ENCODE measurements around the gene PTK6.
"Not testable (repeated sequence)": the region's sequence is repeated elsewhere in the genome, so short reads cannot be mapped to it uniquely, and the experiment has no call there.

Gene PTK6

DNA sequence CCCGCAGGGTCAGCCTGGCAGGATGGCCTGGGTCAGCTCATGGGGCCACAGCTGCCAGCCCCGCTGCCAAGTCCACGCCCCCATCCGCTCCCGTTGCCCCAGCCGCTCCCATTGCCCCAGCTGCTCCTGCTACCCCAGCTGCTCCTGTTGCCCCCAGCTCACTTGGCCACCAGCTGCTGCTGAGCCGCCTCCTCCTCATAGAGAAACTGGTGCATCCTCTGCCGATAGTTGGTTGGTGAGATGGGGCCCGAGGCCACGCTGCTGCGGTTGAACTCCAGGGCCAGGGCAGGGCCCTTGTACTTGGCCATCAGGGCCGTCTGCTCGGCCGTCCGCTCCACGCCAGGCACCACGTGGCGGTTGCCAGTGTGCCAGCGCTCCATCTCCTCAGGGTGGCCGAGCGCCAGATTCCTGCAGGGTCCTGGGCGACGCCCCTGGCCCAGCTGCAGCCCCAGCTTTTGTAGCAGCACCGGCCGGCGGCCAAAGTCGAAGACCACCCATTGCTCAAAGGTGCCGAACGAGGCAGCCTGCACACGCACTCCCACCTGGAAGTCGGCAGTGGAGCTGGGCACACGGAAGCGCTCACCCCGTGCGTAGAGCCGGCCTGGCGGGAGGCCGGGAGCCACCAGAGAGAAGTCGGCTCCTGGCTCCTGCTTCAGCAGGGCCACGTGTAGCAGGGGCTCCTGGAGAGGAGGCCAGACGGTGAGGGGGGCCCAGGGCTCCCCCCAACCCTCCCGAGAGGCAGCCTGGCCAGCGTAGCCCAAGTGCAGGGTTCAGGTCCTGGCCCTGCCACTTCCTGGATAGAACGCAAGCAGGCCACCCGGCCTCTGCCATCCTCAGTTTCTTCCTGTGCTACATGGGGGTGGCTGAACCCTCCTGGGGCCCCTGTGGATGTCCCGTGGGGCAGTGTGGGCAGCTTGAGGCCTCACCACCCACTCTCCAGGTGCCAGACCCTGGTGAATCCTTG is 32.1 kb upstream of the PTK6 start:
- DNase-seq = no peak

DNA sequence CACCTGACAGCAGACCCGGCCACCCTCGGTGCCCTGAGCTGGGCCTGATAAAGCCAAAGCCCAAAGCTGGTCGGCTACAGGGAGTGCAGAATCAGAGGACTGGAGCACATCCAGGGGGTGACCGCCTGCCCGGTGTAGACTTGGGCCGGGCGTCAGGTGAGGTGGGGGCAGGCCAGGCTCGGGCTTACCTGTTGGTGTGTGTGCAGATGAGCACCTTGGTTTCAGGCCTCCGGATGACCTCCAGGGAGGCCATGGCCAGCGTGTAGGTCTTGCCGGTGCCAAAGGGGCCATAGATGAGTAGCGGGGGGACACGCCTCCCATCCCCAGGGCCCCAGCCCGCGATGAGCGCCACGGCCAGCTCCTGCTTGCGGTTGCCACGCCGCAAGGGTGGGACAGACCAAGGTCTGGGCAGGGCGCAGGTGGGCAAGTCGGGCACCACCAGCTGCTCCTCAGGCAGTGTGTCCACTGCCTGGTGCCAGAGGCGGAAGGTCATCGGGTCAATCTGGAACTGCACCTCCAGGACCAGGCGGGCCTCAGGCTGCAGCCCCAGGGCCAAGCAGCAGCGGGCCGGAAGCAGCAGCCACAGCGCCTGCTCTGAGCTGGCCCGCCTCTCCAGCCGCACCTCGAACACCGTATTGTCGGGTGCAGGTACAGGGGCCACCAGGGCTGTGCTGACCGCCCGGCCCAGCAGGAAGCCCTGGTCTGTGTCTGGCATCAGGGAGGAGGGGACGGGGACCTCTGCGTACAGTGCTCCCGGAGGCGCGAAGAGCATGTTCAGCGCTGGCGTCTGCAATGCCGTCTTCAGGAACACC is 31.2 kb upstream of the PTK6 start:
- DNase-seq = no peak

DNA sequence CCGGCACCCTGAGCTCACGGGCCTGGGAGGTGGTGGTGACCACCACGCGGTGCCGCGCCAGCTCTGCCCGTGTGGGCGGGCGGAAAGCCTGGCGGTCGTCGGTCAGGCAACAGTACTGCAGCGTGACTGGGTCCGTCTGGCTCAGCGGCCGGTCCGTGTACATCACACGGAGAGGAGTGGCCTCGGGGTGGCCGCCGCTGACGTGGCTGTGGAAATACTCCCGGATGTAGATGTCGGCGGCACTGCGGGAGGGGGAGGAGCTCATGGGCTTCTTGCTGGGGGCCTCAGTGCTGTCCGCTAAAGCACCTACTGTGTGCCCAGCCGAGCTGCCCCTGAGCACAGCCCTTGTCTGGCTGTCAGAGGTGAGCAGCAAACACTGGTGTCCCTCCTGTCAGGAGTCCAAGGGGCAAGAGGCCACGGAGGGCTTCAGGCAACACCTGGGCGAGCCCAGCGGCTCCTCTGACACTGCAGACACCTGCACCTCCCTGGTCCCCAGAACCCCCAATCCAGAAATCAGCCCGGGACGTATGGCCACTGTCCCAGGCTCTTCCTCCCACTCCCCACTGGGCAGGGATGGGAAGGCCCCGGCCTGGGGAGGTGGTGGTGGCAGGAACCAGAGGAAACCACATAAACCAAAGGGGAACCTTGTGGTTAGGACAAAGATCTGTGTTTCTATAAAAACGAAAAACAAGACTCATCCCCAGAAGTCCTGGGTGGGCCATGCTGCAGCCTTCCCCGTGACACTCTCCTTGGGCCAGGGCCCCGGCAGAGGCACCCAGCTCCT is 30.4 kb upstream of the PTK6 start:
- peak; percentile 58 for DNase-seq

DNA sequence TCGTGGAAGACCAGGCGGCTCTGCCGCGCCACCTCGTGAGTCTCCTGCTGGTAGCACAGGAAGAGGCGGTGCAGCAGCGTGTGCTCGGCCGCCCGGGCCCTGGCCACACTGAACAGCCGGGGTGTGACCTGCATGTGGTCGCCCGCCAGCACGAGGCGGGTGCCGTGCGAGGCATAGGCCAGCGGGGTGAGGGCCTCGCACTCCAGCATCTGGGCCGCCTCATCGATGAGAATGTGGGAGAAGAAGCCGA is 29.9 kb upstream of the PTK6 start:
- no peak for DNase-seq

DNA sequence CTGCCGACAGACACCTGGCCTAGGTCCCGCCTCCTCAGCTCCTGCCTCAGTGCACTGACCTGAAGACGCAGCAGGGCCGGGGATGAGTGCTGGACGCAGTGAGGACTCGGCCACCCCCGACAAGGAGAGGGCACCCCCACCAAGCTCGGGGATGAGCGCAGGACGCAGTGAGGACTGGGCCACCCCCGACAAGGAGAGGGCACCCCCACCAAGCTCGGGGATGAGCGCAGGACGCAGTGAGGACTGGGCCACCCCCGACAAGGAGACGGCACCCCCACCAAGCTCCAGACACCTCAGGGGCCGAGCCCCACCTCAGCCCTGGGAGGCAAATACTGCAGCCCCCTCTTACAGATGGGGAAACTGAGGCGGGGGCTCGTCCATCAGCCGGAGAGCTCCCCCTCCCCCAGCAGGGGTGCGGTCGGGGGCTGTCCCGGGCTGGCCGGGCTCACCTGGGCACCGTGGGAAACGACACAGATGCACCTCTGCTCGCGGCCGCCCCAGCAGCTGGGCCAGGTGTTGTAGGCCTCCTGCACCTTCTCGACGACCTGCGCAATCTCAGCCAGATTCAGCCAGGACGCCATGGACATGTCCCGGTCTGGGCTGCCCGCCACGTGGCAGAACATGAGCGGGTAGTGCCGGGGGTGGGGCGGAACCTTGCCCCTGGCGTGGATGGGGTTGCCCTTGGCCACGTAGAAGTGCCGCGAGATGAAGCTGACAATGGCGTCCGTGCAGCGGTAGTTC is 29.4 kb upstream of the PTK6 start:
- no peak for DNase-seq

DNA sequence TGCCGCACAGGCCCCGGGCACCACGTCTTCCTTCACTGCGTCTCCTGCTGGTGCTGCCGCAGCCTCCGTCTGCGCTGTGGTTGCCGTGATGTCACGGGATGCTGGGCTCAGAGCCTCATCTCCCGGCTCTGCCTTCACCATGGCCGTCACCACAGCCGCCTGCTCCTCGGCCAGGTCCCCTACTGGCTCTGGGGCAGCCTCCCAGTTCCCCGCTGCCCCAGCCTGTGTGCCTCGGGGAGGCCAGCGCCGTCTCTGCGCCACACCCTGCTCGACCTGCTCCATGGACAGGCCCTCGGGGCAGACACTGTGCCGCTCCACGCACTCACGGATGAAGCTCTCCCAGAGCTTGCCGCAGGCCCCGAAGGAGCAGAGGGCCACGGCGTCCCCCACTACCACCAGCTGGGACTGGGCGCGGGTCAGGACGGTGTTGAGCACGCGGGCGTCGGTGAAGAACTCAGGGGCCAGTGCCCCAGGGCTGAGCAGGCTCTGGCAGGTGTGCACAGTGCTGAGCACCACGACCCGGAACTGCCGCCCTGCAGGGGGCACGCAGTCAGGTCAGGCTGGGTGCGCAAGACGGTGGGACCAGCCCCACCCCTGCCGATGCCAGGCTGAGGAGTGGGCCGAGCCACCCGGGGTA is 28.6 kb upstream of the PTK6 start:
- no peak for DNase-seq

DNA sequence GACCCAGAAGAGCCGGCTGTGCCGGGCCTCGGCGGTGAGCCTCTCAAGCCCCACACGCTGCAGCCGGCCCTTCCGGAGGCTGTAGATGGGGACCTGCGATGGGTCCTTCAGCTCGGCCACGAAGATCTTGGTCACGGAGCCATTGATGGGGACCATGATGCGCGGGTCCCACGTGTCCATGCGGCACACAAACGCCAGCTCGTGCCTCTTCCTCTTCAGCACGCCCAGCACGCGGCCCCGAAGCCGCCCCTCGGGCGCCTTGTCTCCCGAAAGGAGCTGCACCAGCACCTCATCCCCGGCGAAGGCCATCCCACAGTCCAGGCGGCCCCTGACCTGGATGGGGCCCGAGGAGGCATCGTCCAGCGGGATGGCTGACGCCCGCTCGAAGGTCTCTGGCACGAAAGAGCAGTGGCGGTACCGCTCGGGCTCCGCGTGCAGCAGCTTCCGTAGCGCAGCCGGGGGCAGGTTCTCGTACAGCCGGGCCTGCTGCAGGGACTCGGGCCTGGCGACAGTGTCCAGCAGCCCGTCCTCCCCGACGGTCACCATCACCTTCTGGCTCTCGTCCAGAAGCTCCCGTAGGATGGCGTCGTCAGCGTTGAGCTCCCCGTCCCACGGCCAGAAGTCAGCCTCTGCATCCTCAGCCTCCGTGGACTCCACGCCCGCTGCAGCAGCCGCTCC is 28.0 kb upstream of the PTK6 start:
- DNase-seq = no peak

DNA sequence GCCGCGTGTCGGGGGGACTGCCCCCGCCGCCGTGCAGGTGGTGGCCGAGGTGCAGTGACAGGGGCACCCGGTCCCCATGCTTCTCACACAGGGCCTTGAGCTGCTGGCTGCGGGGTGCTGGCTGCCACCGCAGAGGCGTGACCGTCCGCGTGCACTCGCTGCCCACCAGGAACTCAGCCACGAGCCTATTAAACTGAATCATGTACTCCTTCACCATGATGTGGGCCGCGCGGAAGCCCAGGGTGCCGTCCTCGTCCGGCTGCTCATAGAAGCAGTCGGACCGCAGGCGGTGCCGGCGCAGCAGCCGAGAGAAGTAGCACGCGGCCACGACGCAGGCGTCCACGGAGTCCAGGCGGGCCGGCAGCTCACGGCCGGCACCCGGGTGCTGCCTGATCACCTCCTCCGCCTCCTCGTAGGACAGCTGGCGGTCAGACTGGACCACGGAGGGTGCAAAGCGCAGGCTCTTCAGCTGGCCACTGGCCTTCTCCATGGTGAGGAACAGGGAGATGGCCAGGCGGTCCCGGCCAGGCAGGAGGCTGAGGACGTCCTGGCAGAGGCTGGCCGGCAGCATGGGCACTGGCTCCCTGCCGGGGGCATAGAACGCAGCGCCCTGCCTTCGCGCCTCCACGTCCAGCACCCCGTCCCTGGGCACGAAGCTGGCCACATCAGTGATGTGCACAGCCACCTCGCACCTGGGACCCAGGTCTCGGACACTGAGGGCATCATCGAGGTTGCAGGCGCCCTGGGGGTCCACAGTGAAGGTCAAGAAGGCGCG is 27.0 kb upstream of the PTK6 start:
- no peak for DNase-seq

DNA sequence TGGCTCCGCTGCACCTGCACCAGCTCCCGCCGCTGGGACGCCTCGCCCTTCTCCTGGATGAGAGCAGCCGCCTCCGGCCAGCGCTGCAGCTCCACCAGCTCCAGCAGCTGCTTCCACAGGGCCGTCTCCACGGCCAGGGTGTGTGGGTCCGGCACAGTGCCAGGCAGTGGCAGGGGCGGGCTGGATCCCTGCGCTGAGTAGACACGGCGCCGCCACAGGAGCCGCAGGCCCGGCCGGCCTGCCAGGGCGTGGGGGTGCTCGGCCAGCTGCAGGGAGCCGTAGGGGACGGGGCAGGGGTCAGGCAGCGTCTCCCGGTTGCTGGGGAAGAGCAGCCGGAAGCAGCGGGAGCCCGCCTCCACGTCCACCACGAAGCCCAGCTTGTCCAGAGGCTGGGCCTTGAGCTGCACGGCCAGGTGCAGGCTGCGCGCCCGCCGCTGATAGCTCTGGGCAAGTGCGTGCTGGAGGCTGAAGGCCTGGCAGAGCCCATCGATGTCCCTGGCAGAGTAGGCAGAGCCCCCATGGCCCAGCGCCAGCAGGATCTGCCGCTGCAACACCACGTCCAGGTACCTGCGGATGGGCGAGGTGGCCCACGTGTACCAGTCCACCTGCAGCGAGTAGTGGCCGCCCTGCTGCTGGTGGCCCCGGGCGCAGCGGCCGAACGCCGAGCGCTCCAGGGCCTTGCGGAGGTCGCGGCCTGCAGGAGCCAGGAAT is 26.2 kb upstream of the PTK6 start:
- no peak for DNase-seq

DNA sequence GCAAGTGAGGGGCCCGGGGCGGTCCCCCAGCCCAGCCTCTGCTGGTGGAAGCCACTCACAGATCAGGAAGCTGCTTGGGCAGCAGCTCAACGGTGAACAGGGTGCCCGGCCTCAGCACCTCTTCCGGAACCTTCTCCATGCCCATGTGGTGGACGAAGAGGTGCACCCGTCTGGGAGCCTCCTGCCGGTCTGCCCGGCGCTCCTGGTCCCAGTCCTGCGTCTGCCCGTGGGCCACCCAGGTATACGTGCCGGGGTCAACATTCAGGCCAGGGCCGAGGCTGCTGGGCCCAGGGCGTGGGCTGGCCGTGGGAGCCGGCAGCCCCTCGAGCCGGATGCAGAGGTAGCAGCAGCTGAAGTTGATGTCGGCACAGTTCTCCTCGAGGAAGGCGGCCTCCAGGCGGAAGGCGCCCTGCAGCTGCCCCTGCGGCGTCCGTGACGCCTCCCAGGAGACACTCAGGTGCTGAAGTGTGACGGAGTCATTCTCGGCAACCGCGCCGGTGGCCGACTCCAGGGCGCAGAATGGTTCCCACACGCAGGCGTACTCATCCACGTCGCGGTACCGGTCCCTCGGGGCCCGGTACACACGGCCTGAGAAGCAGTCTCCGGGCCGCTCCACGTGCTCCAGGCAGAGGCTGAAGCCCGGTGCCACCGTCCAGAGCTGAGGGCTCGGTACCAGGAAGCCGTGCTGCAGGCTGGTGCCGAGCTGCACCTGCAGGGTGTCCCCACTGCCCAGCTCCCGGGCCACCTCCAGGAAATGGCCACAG is 25.5 kb upstream of the PTK6 start:
- DNase-seq = no peak

DNA sequence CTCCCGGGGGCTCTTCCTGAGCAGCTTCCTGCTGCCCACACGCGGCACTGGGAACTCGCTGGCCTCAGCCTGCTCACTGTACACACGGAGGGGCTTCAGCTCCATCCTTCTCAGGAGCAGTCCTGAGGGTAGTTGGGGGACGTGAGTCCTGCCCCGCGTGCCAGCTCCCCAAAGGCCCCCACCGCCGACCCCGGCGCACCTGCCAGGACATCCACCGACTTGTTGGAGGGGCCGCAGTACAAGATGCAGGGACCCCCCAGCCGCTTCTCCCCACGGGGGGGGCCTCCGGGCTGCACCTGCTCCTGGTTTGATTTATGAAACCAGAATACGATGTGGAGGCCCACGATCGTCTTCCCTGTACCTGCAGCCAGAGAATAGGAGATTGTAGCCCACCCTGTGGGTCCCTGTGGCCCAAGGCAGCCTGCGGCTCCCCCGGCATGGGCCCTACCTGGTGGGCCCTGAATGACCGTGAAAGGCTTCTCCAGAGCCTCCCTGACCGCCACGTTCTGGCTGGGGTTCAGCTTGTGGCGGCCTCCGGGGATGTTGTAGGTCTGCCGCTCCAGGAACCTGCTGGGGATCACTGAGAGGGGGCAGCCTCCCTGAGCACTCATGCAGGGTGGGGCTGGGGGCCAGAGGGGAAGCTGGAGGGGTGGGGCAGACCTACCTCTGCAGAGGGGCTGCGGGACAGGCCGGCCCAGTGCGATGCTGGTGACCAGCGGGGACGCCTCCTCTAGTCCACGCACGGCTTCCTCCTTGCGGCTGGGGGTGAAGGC is 24.6 kb upstream of the PTK6 start:
- no peak for DNase-seq

DNA sequence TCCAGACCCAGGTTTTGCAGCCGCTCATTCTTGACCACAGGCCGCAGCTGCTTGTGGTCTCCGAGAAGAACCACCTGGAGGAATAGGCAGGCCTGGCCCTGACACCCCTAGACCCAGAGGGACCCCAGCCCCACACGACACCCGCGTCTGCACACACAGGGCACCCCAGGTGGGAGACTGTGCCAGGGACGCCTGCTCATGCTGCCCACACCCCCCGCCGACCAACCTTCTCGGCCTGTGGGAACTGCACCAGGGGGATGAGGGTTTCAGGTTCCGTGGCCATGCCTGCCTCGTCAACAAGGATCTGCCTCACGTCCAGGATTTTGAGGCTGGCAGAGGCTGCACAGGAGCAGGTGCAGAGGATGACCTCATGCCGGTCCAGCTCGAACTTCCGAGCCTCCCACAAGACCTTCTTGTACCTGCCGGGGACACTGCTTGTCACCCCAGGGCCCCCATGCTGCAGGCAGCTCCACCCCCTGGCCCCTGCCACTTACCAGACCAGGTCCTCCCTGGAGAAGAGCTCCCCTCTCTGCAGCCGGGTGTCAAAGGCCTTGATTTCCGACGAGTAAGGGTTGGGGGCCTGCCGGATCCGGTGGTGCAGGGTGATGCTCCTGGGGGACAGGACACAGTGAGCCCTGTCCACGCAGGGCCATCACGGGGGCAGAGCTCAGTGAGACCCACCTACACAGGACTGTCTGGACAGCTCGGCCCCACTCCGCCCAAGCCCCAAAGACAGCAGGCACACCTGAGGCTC is 23.9 kb upstream of the PTK6 start:
- no peak for DNase-seq

DNA sequence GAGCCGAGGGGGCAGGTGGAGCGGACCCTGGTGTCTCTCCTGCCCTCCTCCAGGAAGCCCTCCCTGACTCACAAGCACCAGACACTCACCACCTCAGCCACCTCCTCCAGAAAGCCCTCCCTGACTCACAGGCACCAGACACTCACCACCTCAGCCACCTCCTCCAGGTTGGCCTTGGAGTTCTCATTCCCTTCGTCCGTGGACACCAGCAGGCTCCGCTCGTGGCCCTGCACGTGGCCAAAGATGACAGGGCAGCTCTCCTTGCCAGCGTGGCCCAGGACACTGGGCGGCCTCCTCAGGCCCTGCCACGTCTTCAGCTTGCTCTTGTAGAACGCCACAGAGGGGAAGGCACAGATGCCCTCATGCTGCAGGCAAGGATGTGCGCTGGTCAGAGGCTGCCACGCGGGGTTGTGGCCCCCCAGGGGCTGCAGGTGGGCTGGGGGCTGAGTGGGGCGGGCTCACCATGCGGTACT is 23.2 kb upstream of the PTK6 start:
- no peak for DNase-seq

DNA sequence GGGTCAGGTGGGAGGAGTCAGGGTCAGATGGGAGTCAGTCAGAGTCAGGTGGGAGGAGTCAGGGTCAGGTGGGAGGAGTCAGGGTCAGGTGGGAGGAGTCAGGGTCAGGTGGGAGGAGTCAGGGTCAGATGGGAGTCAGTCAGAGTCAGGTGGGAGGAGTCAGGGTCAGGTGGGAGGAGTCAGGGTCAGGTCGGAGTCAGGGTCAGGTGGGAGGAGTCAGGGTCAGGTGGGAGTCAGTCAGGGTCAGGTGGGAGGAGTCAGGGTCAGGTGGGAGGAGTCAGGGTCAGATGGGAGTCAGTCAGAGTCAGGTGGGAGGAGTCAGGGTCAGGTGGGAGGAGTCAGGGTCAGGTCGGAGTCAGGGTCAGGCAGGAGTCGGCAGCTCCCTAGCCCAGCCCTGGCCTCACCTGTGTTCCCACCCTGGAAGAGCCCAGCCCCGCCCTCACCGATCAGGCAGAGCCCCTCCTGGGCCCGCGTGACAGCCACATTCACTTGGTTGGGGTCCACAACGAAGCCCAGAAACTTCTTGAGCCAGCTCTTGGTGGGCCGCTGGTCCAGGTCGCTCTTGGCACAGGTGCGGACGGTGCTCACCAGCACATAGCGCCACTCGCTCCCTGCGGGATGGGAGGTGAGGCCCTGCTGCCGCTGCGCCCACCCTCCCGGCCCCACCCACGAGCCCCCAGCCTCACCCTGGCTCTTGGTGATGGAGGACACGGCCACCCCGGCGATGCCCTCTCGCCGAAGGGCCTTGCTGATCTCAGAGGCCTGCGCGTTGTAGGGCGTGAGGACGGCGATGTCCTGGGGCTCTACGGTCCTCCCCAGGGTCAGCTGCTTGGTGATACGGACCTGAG is 22.5 kb upstream of the PTK6 start:
- DNase-seq = not testable (repeated sequence)

DNA sequence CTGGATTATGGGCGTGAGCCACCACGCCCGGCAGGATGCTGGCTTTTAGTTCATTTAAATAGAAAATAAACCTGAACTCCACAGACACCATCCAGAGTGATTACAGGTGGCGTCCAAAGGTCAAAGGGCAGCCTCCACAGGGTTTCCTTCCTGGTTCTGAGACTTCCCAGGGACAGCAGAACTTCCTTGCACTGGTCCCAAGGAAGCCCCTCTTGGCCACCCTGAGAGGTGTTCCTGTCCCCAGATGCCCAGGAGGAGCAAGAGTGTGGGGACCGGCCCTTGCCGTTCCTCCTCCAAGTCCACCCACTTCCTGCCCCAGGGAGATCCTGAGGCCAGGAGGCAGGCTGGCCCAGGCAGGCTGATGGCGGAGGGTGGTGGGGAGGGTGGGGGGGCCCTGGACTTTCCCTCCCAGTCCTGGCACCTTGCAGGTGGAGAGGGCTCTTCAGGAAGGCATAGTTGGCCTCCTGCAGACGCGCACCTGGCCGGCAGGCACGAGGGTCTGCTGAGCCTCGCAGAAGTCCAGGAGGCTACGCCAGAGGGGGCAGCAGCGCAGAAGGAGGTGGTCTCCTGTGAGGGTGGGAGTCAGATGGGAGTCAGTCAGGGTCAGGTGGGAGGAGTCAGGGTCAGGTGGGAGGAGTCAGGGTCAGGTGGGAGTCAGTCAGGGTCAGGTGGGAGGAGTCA is 21.8 kb upstream of the PTK6 start:
- DNase-seq = no peak

DNA sequence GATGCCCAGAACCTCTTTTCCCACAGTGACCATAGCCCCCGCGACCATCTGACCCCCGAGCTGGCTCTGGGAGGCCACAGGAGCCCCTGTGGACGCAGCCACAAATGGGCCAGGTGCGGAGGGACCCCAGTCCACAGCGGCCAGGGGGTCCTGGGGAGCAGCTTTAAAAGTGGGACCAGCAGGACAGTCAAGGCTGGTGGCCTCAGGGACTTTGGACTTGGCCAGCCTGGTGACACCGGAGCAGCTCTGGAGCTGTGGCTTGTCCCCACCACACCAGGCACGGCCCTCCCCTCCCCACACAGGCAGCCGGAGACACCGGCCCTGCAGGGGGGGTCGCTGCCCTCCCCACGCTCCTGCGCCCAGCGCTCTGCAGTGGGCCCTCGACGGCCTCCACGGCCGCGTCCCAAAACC is 20.3 kb upstream of the PTK6 start:
- DNase-seq = no peak

Data from activated CD8-positive, alpha-beta memory T cell treated with anti-CD3 and anti-CD28 coated beads, Interleukin-2, amount 50 U/mL, for 4 hours (primary cell).